ENCODE measurements around the gene MAST3.

The MAST3 gene

DNA sequence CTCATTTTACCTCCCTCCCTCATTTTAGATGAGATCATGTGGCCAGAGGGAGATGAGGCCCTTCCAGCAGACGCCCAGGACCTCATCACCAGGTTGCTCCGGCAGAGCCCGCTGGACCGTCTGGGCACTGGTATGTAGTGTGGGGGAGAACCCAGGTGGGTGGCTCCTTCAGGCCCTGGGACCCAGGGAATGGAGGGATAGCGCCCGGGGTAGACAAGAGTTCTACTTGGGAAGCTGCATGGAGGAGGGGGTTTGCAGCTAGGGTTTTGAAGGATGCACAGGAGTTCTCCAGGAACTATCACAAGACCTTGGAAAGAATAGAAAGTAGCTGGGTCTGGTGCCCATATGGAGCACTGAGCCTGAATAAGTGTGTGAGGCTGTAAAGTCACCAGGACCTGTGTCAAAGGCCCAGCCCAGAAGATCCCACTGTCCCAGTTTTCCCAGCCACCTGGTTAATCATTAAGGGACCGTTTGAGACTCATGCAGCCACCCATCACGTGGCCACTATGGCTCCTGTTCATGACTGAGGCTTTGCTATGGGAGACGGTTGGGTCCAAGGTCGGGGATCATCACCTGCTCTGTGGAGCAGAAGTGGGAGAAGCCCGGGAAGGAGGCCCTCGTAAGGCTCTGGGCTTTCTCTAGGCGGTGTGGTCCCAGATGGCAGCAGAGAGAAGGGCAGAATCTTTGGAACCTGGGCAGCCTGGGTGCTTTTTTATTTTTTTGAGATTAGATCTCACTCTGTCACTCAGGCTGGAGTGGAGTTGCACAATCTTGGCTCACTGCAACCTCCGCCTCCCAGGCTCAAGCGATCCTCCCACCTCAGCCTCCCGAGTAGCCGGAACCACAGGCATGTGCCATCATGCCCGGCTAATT lies 38.4 kb downstream of the MAST3 start:
- no peak overlapping the region for H3K4me3 ChIP-seq (ENCODE audit: low read depth, low read length)

DNA sequence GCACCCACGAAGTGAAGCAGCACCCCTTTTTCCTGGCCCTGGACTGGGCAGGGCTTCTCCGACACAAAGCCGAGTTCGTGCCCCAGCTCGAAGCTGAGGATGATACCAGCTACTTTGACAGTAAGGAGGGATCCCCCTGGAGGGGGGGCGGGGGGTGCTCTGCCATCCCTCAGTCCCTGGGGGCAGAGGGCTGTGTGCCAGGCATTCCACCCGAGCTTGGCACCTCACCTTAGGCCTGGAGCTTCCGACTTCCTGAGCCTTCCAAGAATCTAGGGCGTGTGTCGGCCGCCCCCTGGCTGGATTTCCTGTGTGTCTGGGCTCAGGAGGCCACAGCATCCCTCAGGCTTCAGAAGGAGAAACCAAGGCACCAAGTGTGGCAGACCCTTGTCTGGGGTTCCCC lies 39.7 kb downstream of the MAST3 start:
- H3K4me3 ChIP-seq (ENCODE audit: low read depth, low read length), result no peak overlapping the region

DNA sequence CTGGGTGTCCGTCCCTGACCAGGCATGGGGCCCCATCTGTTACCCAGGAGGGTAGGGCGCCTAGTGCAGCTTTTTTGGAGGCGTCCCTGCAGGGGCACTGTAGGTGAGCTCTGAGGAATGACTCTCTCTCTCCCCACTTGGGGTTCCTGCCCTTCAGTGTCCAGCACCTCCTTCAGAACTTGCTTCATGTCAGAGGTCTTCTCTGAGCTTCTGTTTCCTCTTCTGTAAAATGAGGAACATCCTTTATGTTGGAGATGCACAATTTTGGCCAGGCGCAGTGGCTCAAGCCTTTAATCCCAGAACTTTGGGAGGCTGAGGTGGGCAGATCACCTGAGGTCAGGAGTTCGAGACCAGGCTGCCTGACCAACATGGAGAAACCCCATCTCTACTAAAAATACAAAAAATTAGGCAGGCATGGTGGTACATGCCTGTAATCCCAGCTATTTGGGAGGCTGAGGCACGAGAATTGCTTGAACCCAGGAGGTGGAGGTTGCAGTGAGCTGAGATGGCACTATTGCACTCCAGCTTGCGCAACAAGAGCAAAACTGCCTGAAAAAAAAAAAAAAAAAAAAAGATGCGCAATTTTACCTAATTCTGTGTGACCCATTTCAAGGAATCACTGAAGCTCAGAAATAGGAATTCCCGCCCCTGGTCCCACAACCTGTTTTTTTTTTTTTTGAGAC lies 40.2 kb downstream of the MAST3 start:
- no peak overlapping the region for H3K4me3 ChIP-seq (ENCODE audit: low read depth, low read length)

DNA sequence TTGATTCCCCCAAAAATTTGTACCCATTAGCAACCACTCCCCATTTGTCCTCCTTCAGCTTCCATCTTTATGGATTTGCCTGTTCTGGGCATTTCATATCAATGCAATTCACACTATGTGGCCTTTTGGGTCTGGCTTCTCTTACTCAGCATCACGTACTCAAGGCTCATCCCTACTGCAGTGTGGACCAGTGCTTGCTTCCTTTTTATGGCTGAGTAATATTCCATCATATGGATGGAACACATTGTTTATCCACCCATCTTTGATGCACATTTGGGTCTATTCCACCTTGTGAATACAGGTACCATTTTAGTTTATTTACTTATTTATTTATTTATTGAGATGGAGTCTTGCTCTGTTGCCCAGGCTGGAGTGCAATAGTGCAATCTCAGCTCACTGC lies 42.9 kb downstream of the MAST3 start:
- no peak overlapping the region for H3K4me3 ChIP-seq (ENCODE audit: low read depth, low read length)

DNA sequence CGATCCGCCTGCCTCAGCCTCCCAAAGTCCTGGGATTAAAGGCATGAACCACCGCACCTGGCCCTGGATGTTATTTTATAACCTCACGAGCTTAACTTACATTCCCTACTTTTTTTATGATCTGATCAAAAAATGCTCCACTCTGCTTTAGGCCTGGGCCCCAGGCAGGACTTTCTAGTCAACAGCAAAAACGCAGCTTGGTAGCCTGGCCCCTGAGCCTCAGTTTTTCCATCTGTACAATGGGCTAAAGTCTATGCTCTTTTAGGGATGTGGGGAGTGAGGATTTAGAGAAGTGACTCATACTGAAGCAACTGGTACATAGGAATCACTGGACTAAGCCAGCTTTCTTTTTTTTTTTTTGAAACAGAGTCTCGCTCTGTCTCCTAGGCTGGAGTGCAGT lies 43.5 kb downstream of the MAST3 start:
- H3K4me3 ChIP-seq (ENCODE audit: low read depth, low read length), result no peak overlapping the region

DNA sequence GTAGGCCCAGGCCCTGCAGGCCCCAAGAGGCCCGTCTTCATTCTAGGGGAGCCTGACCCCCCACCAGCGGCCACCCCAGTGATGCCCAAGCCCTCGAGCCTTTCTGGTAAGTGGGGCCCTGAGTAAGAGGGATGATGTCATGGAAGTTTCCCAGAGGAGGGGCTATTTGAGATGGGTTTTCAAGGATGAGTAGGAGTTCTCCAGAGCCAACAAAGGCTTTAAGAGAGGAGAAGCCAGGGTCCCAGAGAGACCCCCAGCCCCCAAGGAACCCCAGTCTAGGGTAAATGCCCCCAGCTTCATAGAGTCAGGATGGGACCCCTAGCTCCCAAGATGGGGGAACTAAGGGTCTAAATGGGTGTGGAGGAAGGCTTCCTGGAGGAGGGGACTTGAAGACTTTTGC lies 46.3 kb downstream of the MAST3 start:
- no peak overlapping the region for H3K4me3 ChIP-seq (ENCODE audit: low read depth, low read length)

DNA sequence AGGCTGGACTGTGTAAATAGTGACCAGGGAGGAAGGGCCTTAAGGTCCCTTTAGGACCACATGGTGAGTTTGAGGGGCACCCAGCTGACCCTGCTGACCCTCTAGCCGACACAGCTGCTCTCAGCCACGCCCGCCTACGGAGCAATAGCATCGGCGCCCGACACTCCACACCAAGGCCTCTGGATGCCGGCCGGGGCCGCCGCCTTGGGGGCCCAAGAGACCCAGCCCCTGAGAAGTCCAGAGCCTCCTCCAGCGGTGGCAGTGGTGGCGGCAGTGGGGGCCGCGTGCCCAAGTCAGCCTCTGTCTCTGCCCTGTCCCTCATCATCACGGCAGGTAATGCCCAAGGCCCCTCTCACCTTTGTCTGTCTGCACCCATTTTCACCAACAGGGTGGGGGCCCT lies 46.8 kb downstream of the MAST3 start:
- no peak overlapping the region for H3K4me3 ChIP-seq (ENCODE audit: low read depth, low read length)

DNA sequence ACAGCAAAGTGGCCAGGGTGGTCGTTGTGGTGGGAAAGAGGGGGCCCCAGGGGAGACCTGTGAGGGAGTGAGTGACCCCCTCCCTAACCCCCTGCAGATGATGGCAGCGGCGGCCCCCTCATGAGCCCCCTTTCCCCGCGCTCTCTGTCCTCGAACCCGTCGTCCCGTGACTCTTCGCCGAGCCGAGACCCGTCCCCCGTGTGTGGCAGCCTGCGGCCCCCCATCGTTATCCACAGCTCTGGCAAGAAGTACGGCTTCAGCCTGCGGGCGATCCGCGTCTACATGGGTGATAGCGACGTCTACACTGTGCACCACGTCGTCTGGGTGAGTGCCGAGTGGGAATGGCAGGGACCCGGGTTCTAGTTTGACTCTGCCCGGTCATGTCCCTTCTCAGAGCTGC lies 47.3 kb downstream of the MAST3 start:
- no peak overlapping the region for H3K4me3 ChIP-seq (ENCODE audit: low read depth, low read length)

DNA sequence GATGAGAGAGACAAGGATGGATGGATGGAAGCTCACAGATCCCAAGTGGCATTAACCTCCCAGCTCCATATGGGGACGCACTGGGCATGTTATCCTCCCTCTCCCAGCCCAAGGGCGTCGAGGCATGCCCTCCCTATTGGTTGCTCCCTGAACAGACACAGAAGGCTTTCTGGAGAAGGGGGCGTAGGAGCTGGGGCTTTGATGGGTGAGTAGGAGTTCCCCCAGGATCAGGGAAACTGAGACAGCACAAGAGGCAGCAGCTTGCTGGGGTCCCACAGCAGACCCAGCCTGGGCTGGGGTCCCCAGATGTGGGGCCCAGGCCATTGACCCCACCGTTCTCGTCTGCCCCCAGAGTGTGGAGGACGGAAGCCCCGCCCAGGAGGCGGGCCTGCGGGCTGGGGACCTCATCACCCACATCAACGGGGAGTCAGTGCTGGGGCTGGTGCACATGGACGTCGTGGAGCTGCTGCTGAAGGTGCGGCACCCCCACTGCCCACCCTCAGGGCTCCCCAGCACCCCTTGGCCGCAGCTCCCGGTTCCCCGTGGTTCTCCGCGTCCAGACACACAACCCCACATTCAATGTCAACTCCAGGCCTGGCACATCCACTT lies 47.9 kb downstream of the MAST3 start:
- no peak overlapping the region for H3K4me3 ChIP-seq (ENCODE audit: low read depth, low read length)

DNA sequence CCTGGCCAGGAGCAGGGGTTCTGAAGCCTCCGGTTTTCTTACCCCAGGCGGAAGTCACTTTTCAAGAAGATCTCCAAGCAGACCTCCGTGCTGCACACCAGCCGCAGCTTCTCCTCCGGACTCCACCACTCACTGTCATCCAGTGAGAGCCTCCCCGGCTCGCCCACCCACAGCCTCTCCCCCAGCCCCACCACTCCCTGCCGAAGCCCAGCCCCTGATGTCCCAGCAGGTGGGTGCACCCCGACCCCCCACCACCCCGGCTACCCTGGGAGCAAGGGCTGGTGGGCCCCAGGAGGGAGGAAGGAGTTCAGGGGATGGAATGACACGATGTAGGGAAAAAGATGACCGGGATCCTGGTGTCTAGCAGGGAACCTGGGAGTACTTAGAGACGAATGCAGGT lies 49.8 kb downstream of the MAST3 start:
- H3K4me3 ChIP-seq (ENCODE audit: low read depth, low read length), result no peak overlapping the region

DNA sequence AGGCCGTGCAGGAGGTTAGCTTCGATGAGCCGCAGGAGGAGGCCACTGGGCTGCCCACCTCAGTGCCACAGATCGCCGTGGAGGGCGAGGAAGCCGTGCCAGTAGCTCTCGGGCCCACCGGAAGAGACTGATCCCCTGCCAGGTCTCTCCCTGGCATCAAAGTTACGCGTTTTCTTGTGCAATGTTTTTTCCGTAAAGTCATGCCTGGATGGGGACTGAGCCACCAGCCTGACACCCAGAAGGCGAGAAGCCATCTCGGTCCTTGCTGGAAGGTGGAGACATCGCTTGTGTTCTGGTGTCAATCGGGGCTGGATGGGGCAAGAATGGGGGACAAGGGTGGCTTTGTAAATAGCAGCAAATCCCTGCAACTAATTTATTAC lies 52.0 kb downstream of the MAST3 start:
- no peak overlapping the region for H3K4me3 ChIP-seq (ENCODE audit: low read depth, low read length)

DNA sequence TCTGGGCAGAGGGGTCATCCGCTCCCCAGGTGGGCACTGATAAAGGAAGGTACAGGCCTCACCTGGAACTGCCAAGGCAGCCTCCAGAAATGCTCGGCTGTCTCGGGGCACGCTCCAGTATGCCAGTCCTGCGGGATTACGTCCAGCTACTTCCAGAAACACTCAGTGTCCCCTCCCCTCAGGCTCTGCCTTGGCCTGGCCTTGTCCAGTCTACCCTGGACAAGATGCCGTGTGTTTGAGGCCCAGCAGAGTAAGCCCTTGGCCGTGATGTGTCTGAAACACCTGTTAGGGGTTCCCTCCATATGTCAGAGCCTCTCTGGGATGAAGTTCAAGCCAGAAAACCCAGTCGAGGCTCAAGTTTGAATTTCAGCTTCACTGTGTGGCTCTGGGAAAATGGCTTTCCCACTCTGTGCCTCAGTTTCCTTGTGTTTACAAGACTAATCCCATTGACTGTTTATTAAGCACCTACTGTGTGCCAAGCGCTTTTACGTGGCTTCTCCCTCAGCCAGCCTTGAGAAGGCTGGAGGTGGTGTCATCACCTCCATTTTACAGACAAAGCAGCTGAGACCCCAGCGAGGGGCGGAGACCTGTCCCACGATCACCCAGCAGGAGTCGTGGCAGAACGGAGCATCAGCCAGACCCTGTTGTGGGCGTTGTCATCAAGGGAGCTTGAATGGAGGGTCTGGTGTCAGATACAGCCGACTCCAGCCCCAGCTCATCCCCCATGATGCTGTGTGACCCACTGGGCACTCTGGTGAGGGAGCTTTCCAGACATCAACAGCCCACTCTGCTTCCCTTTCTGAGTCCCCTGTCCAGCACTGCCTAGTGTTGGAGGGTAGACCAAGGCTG lies 53.4 kb downstream of the MAST3 start:
- H3K4me3 ChIP-seq (ENCODE audit: low read depth, low read length), result no peak overlapping the region

DNA sequence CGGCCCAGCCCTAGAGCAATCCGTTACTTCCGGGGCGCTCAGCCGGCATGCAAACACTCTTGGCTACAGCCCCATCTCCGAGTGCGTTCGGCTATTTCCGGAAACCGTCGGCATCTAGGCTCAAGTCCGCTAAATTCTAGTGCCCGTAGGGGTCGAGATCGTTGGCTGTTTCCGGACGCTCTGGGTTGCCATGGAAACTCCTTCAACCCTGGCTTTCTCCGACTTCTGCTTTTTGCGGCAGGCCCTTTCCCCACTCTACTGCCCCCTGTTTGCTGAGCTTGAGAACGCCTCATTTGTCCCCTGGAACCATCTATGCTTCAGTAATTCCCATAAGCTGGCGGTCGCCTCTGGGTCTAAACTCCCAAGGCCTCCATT lies 54.9 kb downstream of the MAST3 start:
- H3K4me3 ChIP-seq (ENCODE audit: low read depth, low read length), result peak overlapping the region; percentile 63

DNA sequence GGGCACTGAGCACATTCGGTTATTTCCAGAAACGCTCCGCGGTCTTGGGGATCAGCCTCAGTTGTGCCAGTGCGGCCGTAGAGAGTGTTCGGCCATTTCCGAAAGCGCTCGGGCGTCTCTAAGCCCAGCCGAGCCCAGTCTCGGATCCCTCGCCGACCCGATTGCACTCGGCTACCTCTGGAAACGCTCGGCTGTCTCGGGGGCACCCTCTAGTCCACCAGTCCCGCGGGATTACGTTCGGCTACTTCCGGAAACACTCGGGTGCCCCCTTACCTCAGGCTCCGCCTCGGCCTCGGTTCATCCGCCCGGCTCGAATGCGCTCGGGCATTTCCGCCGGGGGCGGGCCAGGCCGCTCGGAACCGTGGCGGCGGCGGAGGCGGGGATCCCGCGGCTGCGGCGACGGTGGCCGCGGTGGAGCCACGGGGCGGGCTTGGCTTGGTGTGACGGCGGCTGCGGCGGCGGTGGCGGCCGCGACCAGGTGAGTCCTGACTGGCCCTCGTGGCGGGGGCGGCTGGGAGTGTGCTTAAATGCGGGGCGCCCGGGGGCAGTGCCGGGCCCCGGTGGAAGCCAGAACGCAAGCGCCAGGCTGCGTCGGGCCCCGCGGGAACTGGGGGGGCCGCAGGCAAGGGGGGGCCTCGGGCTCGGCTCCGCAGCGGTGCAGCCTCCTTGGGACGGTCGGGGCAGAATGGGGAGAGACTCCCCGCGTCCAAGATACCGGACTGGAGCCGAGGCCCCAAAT lies 55.4 kb downstream of the MAST3 start, which contains the start of gene PIK3R2:
Gene PIK3R2, plus strand, starts transcription at position 347 of the 739 bp plus-strand sequence. CDS start 2,717 bp downstream, outside the sequence.
- H3K4me3 ChIP-seq (ENCODE audit: low read depth, low read length), result peak within 1 kb of the TSS; percentile 76

DNA sequence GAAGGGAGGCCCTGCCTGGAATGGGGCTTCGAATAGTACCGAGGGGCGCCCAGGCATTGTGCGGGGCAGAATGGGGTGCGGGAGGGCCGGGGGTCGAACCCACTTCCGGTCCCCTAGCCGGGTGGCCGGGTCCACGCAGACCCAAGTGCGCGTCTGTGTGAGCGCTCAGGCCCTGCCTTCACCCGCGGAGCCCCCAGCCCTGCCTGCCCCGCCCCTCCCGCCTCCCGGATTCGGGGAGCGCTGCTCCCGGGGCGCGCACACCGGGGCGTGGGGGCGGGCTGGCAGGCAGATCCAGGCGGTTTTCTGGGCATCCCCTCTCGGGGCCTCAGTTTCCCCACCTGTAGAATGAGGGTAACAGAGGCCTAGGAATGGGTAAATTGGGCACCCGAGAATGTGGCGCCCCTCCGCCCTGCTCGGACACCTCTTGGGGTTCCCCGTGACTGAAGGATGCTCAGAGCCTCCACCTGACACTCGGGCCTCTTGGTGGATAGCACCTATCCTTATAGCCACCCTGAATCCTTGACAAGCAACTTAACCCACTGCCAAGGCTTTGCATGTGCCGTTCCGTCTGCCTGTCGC lies 56.1 kb downstream of the MAST3 start:
- H3K4me3 ChIP-seq (ENCODE audit: low read depth, low read length), result peak overlapping the region; percentile 76

DNA sequence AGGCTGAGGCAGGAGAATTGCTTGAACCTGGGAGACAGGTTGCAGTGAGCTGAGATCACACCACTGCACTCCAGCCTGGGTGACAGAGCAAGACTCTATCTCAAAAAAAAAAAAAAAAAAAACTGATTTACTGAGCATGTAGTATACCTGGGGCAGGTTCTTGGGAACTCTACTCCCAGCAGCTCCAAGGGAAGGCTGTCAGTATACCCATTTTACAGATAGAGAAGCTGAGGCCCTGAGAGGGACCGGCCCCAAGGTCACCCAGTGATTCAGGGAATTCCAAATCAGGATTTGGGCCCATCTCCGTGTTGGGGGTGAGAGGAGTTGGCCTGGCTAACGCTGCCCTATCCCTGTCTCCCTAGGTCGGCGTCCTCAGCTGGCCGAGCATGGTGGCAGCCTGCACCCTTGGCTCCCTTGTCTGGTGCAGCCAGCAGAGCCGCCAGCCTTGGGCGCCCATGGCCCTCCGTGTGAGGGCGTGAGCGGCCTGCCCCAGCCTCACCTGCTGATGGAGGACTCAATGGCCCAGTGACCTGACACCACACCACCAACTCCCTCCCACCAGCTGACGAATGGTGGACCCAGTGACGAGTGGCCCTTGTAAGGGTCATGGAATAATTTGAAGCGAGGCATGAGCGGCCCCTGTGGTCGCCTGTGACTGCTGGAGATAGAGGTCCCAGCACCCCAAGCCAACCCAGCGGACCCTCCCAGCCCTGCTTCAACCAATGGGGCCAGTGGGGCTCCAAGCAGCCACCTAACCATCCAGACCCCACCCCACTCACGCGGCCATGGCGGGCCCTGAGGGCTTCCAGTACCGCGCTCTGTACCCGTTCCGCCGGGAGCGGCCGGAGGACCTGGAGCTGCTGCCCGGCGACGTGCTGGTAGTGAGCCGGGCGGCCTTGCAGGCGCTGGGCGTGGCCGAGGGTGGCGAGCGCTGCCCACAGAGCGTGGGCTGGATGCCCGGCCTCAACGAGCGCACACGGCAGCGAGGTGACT lies 57.8 kb downstream of the MAST3 start:
- no peak overlapping the region for H3K4me3 ChIP-seq (ENCODE audit: low read depth, low read length)

DNA sequence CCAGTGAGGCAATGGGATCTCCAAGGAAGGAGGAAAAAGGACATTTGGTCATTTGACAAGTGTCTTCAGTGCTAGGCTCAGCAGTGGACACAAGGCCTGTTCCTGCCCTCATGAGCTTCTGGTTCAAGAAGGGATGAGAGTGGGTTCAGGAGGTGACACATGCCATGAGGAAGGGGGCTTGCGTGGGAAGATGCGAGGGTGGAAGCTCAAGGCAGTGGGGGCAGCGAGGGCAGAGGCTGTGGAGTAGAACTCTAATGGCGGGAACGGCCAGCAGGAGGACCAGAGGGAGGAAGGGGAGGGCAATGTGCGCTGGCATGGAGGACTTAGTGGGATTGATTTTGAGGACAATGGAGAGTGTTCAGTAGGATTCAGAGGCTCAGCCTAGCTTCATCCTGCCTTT lies 58.7 kb downstream of the MAST3 start:
- no peak overlapping the region for H3K4me3 ChIP-seq (ENCODE audit: low read depth, low read length)

DNA sequence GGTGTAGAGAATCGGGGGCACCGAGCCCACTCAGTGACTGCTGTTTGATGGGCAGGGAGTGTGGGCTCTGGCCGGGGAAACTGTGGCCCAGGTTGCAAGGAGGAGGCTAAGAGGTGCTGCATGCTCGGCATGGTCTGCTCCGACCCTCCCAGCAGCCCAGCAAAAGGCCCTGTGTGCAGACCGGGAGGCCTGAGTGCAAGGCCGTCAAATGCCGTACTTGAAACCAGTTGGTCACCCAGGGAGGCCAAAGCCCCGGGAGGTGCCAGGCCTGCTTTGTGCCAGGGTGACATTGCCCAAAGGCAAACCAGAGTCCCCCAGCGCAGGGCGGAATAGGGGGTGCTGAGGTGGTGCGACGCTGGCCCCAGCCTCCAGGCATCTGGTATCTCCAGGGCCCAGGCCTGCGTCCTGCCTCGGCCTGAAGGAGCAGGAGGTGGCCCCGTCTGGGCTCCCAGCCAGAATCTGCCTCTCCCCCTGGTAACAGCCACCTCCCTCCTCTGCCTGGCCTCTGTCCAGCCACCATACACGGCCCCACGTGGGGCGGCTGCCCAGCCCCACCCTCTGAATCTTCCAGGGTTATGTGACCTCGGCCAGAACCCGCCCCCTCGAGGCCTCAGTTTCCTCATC lies 59.4 kb downstream of the MAST3 start:
- no peak overlapping the region for H3K4me3 ChIP-seq (ENCODE audit: low read depth, low read length)

Measured in iPS-11a (cell line).